ENCODE results near the gene EFCAB14. TPM values are rescaled to one million over a fixed set of nuclear protein-coding genes. Genes with fewer than 3 reads are reported as not detected.

Gene EFCAB14
- total and polyA plus RNA-seq, 9 of the 15 experiments (the other 6 are each of a cell fraction or from before 2014, with no cell fraction given) = 7.3 to 49.0 (median 37.3) TPM

- TF ChIP-seq GABPB2 (CRISPR knock-in tag; conservative IDR thresholded peaks at IDR 0.05) = no peak
- TF ChIP-seq MYC (IDR thresholded peaks at IDR 0.05; ENCODE audit: low read depth, low read length) = no peak
- no peak for TF ChIP-seq MYC (CRISPR knock-in tag; IDR thresholded peaks at IDR 0.05; ENCODE audit: borderline replicate concordance, low read depth)
- TF ChIP-seq MCM3 (IDR thresholded peaks at IDR 0.05) = no peak
- TF ChIP-seq MBD2 (IDR thresholded peaks at IDR 0.05; ENCODE audit: borderline replicate concordance, low read depth) = no peak
- TF ChIP-seq ZBTB2 (IDR thresholded peaks at IDR 0.05) = 0 out of 2 replicates have a peak, but pooled peaks have one; percentile 21
- no peak for TF ChIP-seq TOE1 (IDR thresholded peaks at IDR 0.05; ENCODE audit: borderline replicate concordance)
- TF ChIP-seq TOE1 (CRISPR knock-in tag; IDR thresholded peaks at IDR 0.05; ENCODE audit: borderline replicate concordance, low read depth) = 0 out of 2 replicates have a peak, but pooled peaks have one; percentile 45
- no peak for TF ChIP-seq RFX1 (IDR thresholded peaks at IDR 0.05)
- no peak for TF ChIP-seq ZNF644 (tag; IDR thresholded peaks at IDR 0.05; ENCODE audit: low read depth)
- TF ChIP-seq HMG20A (CRISPR knock-in tag; conservative IDR thresholded peaks at IDR 0.05) = no peak
- TF ChIP-seq FOXP4 (CRISPR knock-in tag; IDR thresholded peaks at IDR 0.05; ENCODE audit: borderline replicate concordance) = no peak
- TF ChIP-seq MTA3 (IDR thresholded peaks at IDR 0.05; ENCODE audit: borderline replicate concordance) = peak; percentile 31; the same call in 1 of the 2 replicates
- TF ChIP-seq DDX20 (tag; IDR thresholded peaks at IDR 0.05; ENCODE audit: low read depth) = no peak
- no peak for TF ChIP-seq ZNF197 (CRISPR knock-in tag; IDR thresholded peaks at IDR 0.05; ENCODE audit: low read depth)
- no peak for TF ChIP-seq DLX4 (CRISPR knock-in tag; IDR thresholded peaks at IDR 0.05)
- no peak for TF ChIP-seq CSDE1 (IDR thresholded peaks at IDR 0.05)
Observed at GRCh38 chr1:46724991-46725735, 6.2 kb upstream of the EFCAB14 start (continued).

Measured in K562 (cell line).